ENCODE measurements around the gene HAUS6.

DNA sequence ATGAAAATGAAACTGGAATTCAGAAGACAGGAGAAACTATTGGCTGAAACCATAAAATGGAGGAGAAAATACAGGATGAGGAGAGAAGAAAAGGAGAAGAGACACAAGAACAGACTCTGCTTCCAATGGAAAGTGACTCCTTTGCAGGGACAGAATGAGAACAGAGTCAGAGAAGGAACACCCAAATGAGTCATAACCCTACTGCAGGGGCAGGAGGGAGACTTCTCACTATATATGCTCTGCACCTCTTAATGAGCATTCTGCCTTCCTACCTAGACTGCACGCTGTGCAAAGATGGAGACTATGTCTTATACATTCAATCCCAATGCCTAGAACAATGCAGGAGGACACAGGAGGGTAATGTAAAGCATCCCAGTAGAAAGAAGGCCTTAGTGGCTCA is 71.8 kb downstream of the HAUS6 start:
- TF ChIP-seq GATA2 (IDR thresholded peaks at IDR 0.05; ENCODE audit: low read depth, low read length) (no peak), GATA3 (IDR thresholded peaks at IDR 0.05; ENCODE audit: low read depth, low read length) (no peak)
